ENCODE data around the gene ARHGAP24. TPM values are rescaled to one million over a fixed set of nuclear protein-coding genes. Genes with fewer than 3 reads are reported as not detected.

The ARHGAP24 gene
- total RNA-seq, 1 donor, result 56.6 TPM

GRCh38 chr4:85726555-85726954 lies 251.6 kb downstream of the ARHGAP24 start:
- no peak for DNase-seq (ENCODE audit: low read depth)
- TF ChIP-seq, protein P1, sequence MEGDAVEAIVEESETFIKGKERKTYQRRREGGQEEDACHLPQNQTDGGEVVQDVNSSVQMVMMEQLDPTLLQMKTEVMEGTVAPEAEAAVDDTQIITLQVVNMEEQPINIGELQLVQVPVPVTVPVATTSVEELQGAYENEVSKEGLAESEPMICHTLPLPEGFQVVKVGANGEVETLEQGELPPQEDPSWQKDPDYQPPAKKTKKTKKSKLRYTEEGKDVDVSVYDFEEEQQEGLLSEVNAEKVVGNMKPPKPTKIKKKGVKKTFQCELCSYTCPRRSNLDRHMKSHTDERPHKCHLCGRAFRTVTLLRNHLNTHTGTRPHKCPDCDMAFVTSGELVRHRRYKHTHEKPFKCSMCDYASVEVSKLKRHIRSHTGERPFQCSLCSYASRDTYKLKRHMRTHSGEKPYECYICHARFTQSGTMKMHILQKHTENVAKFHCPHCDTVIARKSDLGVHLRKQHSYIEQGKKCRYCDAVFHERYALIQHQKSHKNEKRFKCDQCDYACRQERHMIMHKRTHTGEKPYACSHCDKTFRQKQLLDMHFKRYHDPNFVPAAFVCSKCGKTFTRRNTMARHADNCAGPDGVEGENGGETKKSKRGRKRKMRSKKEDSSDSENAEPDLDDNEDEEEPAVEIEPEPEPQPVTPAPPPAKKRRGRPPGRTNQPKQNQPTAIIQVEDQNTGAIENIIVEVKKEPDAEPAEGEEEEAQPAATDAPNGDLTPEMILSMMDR (IDR thresholded peaks at IDR 0.05; ENCODE audit: insufficient read depth, low read depth, low read length), result no peak
- no peak overlapping the region for H3K4me3 ChIP-seq (ENCODE audit: low read depth, low read length)

DNA sequence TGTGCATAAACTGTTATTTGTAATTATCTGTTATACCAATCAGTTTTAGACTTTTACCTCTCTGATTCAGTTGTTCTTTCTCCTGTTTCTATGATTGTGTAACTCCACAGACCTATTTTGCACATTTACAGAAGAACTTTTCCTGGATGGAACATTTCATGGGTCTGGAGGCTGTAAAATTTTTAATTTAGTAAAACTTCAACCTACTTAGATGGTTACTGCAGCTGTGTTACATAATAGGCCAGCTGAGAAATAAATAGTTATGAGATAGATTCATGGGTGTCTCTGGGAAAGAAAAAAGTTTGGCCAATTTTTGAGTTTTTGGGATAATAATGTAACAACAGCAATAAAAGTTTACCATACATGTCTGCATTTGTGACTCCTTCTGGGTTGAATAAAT lies 253.5 kb downstream of the ARHGAP24 start:
- peak; percentile 61 for DNase-seq (ENCODE audit: low read depth)
- TF ChIP-seq, protein P1 (IDR thresholded peaks at IDR 0.05; ENCODE audit: insufficient read depth, low read depth, low read length), result no peak
- H3K4me3 ChIP-seq (ENCODE audit: low read depth, low read length), result no peak overlapping the region

DNA sequence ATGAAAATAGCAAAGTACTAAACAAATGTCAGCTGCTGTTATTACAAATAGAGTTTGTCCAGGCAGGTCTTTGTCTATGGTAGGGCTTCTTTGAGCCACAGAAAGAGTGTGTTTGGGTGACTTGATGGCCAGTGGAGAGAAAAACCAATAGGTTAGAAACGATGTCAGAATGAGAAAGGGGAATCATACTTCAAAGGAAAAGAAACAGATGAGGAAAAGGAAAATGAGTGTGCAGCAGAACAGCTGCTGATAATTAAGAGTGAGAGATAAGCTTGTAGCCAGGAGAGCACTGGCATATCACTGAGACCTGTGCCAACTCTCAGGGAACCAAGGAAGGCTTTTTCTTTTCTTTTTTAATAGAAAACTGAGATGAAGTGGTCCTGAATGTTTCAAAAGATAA lies 257.2 kb downstream of the ARHGAP24 start:
- H3K4me3 ChIP-seq (ENCODE audit: low read depth, low read length), result no peak overlapping the region
- DNase-seq (ENCODE audit: low read depth), result no peak
- TF ChIP-seq, protein P1 (IDR thresholded peaks at IDR 0.05; ENCODE audit: insufficient read depth, low read depth, low read length), result no peak

GRCh38 chr4:85733798-85734197 lies 258.8 kb downstream of the ARHGAP24 start:
- TF ChIP-seq, protein P1 (IDR thresholded peaks at IDR 0.05; ENCODE audit: insufficient read depth, low read depth, low read length), result no peak

DNA sequence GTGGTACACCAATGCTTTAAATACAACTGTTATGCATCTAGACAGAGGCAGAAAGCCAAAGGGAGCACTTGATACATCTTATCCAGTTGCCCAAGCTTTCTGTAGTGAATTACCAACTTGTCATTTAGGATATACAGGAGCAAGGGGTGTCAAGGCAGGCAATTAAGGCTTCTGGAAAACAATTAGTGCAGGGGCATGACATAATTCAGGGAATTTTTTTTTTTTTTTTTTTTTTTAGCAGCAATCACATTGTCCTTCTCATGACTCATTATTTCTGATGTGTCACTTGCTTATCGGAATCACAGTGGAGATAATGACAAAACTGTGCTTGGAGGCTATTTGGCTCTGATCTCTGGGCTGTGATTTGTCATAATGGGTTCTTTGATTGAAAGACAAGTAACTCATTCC lies 259.5 kb downstream of the ARHGAP24 start:
- H3K4me3 ChIP-seq (ENCODE audit: low read depth, low read length), result no peak overlapping the region
- DNase-seq (ENCODE audit: low read depth), result no peak
- TF ChIP-seq, protein P1 (IDR thresholded peaks at IDR 0.05; ENCODE audit: insufficient read depth, low read depth, low read length), result no peak

More at GRCh38 chr4:85733798-85734197, 258.8 kb downstream of the ARHGAP24 start:
- H3K4me3 ChIP-seq (ENCODE audit: low read depth, low read length), result no peak overlapping the region
- DNase-seq (ENCODE audit: low read depth), result no peak

DNA sequence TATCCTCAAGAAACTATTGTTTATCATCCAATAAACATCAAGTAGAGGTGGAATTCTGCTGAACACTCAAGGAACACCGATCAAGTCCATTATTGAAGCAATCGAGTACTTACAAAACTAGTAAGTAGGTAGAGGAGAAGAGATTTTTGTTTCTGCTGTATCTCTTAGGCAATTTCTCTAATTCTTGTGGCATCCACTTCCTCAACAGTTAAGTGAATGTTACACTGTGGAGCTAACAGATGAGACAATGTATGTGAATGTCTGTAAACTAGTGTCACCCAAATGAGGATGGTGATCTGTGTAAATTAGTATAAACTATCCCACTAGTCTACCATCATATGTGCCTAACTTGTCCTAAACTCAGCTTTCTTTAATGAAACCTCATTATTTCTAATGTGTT lies 261.6 kb downstream of the ARHGAP24 start:
- TF ChIP-seq, protein P1 (IDR thresholded peaks at IDR 0.05; ENCODE audit: insufficient read depth, low read depth, low read length), result no peak
- no peak overlapping the region for H3K4me3 ChIP-seq (ENCODE audit: low read depth, low read length)
- DNase-seq (ENCODE audit: low read depth), result no peak

DNA sequence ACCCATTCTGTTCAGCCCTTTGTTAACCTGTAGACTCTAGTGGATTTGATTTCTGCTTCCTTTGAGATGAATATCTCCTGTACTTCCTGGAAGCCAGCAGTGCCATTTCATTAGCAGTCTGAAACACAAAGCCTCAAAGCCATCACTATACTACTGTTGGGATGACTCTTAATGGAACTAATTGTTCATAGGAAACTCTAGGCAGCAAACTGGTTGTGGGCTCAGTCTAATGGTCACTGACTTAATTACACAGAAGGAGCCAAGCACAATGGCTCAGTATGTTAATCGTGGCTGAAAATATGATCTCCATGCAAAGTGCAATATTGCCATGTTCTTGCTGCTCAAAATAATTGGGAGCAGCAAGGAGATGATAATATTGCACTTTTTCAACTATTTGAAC lies 262.3 kb downstream of the ARHGAP24 start:
- TF ChIP-seq, protein P1 (IDR thresholded peaks at IDR 0.05; ENCODE audit: insufficient read depth, low read depth, low read length), result no peak
- DNase-seq (ENCODE audit: low read depth), result no peak
- no peak overlapping the region for H3K4me3 ChIP-seq (ENCODE audit: low read depth, low read length)
